Endodermal cell (in vitro differentiated cells): ENCODE measurements around the gene ZBTB40. TPM values are rescaled to one million over a fixed set of nuclear protein-coding genes. Genes with fewer than 3 reads are reported as not detected.

Experiments used
- DNase-seq: peaks from one replicate; pipeline ENCODE4 v3.0.0-alpha.2; 2017
- H3K27ac ChIP-seq: 2 replicates; pipeline ENCODE4 v1.5.1; 2013; ENCODE audit warnings: mild to moderate bottlenecking, low read depth, low read length, moderate library complexity
- H3K27me3 ChIP-seq: 2 replicates; pipeline ENCODE4 v1.6.1; 2013; ENCODE audit warnings: mild to moderate bottlenecking, low read length, moderate library complexity; ENCODE audit not compliant: insufficient read depth, control insufficient read depth, poor library complexity, severe bottlenecking
- H3K36me3 ChIP-seq: 2 replicates; pipeline ENCODE4 v1.7.0; 2013; ENCODE audit warnings: mild to moderate bottlenecking, low read length, moderate library complexity; ENCODE audit not compliant: control insufficient read depth, insufficient read depth
- H3K4me1 ChIP-seq: one replicate; pipeline ENCODE4 v1.7.0; 2013; ENCODE audit warnings: low read length; ENCODE audit not compliant: control insufficient read depth, insufficient read depth
- H3K4me3 ChIP-seq: 2 replicates; pipeline ENCODE4 v1.5.1; 2013; ENCODE audit warnings: mild to moderate bottlenecking, low read length, moderate library complexity
- H3K9ac ChIP-seq: 2 replicates; pipeline ENCODE4 v1.6.1; 2013; ENCODE audit warnings: mild to moderate bottlenecking, low read length, moderate library complexity; ENCODE audit not compliant: poor library complexity, severe bottlenecking; ENCODE audit errors: extremely low read depth
- H3K9me3 ChIP-seq: 2 replicates; pipeline ENCODE4 v1.6.1; 2013; ENCODE audit warnings: mild to moderate bottlenecking, low read length, moderate library complexity; ENCODE audit not compliant: control insufficient read depth
- H3K27ac Mint-ChIP-seq: 2 replicates; pipeline ENCODE4 v1.8.0; 2020; ENCODE audit warnings: mixed read lengths
- H3K27me3 Mint-ChIP-seq: 2 replicates; pipeline ENCODE4 v1.8.0; 2021; ENCODE audit warnings: mild to moderate bottlenecking, mixed read lengths; ENCODE audit not compliant: insufficient read depth
- H3K36me3 Mint-ChIP-seq: 2 replicates; pipeline ENCODE4 v1.8.0; 2020; ENCODE audit warnings: low read depth, mixed read lengths
- H3K4me1 Mint-ChIP-seq: 2 replicates; pipeline ENCODE4 v1.8.0; 2020; ENCODE audit warnings: mixed read lengths
- H3K4me3 Mint-ChIP-seq: 2 replicates; pipeline ENCODE4 v1.8.0; 2020; ENCODE audit warnings: mild to moderate bottlenecking, moderate library complexity, mixed read lengths
- H3K9me3 Mint-ChIP-seq: 2 replicates; pipeline ENCODE4 v1.8.0; 2020; ENCODE audit warnings: mild to moderate bottlenecking, mixed read lengths
- WGBS, 2 experiments: methylation state at CpG; one replicate each; pipeline versions ENCODE4 v1.1.5 to v1.1.7; 2013; ENCODE audit warnings: missing lambda C conversion rate in 2 of 2, mixed read lengths in 1 of 2; ENCODE audit not compliant: insufficient coverage in 1 of 2, insufficient read length in 1 of 2; 5-methylcytosine and 5-hydroxymethylcytosine counted together
- total RNA-seq, 2 donors: library from RNA; stranded (reverse); fragmentation: NEBNext Ultra II Directional in 1 of 2; extraction: Animal tissue kit (Norgen Biotek cat#: 25700) in 1 of 2; gene quantifications; 2 replicates in 1 of 2; 3 replicates in 1 of 2; pipeline ENCODE4 v1.2.1, GENCODE V29; 2021
- TF ChIP-seq, protein P1 (sequence below): fragments of 200-600 bp; sonication (generic); conservative IDR thresholded peaks from 2 replicates; pipeline ENCODE4 v1.5.0; 2021; ENCODE audit warnings: antibody characterized with exemption, mild to moderate bottlenecking

Gene ZBTB40
- total RNA-seq, 2 donors from 2014 or later: 18.5 to 29.7 TPM

GRCh38 chr1:22476566-22476965, 24.9 kb downstream of the ZBTB40 start:
- no peaks in the 10 kb centered on the region for H3K4me1 ChIP-seq
- H3K9me3 ChIP-seq: peaks cover 18% of the 10 kb centered on the region
- no peak overlapping the region for H3K4me3 ChIP-seq
- H3K27me3 ChIP-seq: no peaks in the 10 kb centered on the region
- no peak overlapping the region for H3K9ac ChIP-seq
- H3K27ac ChIP-seq: no peak overlapping the region
- 92 to 94% methylated on average over 4 to 5 of the region's 5 CpGs for WGBS, 2 experiments
- no peaks in the 10 kb centered on the region for H3K27me3 Mint-ChIP-seq
- no peak for DNase-seq
- peaks cover 25% of the 10 kb centered on the region for H3K36me3 Mint-ChIP-seq
- no peak overlapping the region for H3K4me3 Mint-ChIP-seq
- H3K36me3 ChIP-seq: peaks cover 4% of the 10 kb centered on the region
- H3K9me3 Mint-ChIP-seq: peaks cover 11% of the 10 kb centered on the region
- H3K27ac Mint-ChIP-seq: no peak overlapping the region
- TF ChIP-seq, protein P1, sequence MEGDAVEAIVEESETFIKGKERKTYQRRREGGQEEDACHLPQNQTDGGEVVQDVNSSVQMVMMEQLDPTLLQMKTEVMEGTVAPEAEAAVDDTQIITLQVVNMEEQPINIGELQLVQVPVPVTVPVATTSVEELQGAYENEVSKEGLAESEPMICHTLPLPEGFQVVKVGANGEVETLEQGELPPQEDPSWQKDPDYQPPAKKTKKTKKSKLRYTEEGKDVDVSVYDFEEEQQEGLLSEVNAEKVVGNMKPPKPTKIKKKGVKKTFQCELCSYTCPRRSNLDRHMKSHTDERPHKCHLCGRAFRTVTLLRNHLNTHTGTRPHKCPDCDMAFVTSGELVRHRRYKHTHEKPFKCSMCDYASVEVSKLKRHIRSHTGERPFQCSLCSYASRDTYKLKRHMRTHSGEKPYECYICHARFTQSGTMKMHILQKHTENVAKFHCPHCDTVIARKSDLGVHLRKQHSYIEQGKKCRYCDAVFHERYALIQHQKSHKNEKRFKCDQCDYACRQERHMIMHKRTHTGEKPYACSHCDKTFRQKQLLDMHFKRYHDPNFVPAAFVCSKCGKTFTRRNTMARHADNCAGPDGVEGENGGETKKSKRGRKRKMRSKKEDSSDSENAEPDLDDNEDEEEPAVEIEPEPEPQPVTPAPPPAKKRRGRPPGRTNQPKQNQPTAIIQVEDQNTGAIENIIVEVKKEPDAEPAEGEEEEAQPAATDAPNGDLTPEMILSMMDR: no peak
- H3K4me1 Mint-ChIP-seq: peaks cover 12% of the 10 kb centered on the region

DNA sequence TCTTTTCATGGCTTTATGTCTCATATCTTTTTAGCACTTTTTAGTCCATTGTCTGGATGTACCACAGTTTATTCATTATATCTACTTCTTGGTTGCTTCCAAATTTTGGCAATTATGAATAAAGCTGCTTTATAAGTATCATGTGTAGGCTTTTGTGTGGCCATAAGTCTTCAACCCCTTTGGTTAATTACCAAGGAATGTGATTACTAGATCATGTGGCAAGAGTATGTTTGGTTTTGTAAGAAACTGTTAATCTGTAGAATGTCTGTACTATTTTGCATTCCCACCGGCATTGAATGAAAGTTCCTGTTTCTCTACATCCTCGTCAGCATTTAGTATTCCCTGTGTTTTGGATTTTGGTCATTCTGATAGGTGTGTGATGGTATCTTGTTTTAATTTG, 31.5 kb downstream of the ZBTB40 start:
- no peaks in the 10 kb centered on the region for H3K27me3 ChIP-seq
- Mint-ChIP-seq H3K9me3 (peaks cover 32% of the 10 kb centered on the region), H3K27ac (no peak overlapping the region), H3K27me3 (no peaks in the 10 kb centered on the region), H3K4me3 (no peak overlapping the region), H3K36me3 (peaks cover 38% of the 10 kb centered on the region), H3K4me1 (peaks cover 9% of the 10 kb centered on the region)
- DNase-seq: no peak
- no peak overlapping the region for H3K27ac ChIP-seq
- H3K9ac ChIP-seq: no peak overlapping the region
- TF ChIP-seq, protein P1: no peak
- 94 to 100% methylated on average over 1 to 2 of the region's 2 CpGs for WGBS, 2 experiments
- no peak overlapping the region for H3K4me3 ChIP-seq
- H3K36me3 ChIP-seq: peaks cover 4% of the 10 kb centered on the region
- H3K9me3 ChIP-seq: peaks cover 32% of the 10 kb centered on the region
- no peaks in the 10 kb centered on the region for H3K4me1 ChIP-seq

DNA sequence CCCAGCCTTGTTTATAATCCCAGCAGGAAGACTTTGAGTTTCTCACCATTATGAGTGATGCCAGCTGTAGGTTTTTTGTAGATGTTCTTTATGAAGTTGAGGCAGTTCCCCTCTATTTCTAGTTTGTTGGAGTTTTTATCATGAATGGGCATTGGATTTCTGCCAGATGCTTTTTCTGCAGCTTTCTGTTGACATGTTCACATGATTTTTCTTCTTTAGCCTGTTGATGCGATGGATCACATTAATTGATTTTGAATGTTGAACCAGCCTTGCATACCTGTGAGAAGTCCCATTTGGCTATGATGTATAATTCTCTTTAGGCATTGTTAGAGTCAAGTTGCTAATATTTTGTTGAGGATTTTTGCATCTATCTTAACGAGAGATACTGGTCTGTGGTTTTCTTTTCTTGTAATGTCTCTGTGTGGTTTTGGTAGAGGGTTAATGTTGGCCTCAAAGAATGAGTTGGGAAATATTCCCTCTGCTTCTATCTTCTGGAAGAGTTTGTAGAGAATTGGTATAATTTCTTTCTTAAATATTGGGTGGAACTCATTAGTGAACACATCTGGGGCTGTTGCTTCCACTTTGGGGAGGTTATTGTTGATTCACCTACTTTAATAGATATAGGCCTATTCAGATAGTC, 33.2 kb downstream of the ZBTB40 start:
- H3K4me3 Mint-ChIP-seq: no peak overlapping the region
- WGBS, 2 experiments: 80 to 94% methylated on average over 2 of the region's 2 CpGs
- H3K36me3 Mint-ChIP-seq: peaks cover 27% of the 10 kb centered on the region
- peaks cover under 1% of the 10 kb centered on the region for H3K36me3 ChIP-seq
- peaks cover 3% of the 10 kb centered on the region for H3K4me1 ChIP-seq
- no peak overlapping the region for H3K27ac Mint-ChIP-seq
- peaks cover 9% of the 10 kb centered on the region for H3K4me1 Mint-ChIP-seq
- no peaks in the 10 kb centered on the region for H3K27me3 Mint-ChIP-seq
- peaks cover 24% of the 10 kb centered on the region for H3K9me3 Mint-ChIP-seq
- H3K9ac ChIP-seq: no peak overlapping the region
- no peak overlapping the region for H3K27ac ChIP-seq
- no peak overlapping the region for H3K4me3 ChIP-seq
- DNase-seq: no peak
- peaks cover 20% of the 10 kb centered on the region for H3K9me3 ChIP-seq
- TF ChIP-seq, protein P1: no peak
- no peaks in the 10 kb centered on the region for H3K27me3 ChIP-seq
